Body of pancreas (tissue), 4 donors: ENCODE data around the gene PISD. TPM values are rescaled to one million over a fixed set of nuclear protein-coding genes. Genes with fewer than 3 reads are reported as not detected.

ENCODE experiments used
- ATAC-seq: fragments of 150-250 bp; one replicate; pipeline ENCODE4 v1.9.1; 2016
- DNase-seq, 4 donors: peaks; one replicate each; pipeline ENCODE4 v3.0.0-alpha.2; 2019
- H3K27ac ChIP-seq, 4 donors: fragments of 200-600 bp; sonication (generic); 1 replicate in 3 of 4; 2 replicates in 1 of 4; pipeline versions ENCODE4 v1.5.1 to v1.6.1; 2016 to 2019; ENCODE audit warnings: mild to moderate bottlenecking in 1 of 4, mixed read lengths in 1 of 4, moderate library complexity in 1 of 4
- H3K27me3 ChIP-seq, 2 donors: fragments of 200-600 bp; sonication (generic); one replicate each; pipeline ENCODE4 v1.6.0; 2016; ENCODE audit warnings: mild to moderate bottlenecking in 1 of 2
- H3K36me3 ChIP-seq, 2 donors: fragments of 200-600 bp; sonication (generic); replicated peaks in 1 of 2; 2 replicates each; pipeline ENCODE4 v1.5.1; 2016; ENCODE audit warnings: low read depth in 2 of 2; ENCODE audit not compliant: insufficient read depth in 1 of 2
- H3K4me1 ChIP-seq: fragments of 200-600 bp; sonication (generic); one replicate; pipeline ENCODE4 v1.6.0; 2016
- H3K4me3 ChIP-seq, 2 donors: fragments of 200-600 bp; sonication (generic); 1 replicate in 1 of 2; 2 replicates in 1 of 2; pipeline ENCODE4 v1.5.1; 2016 to 2019
- H3K9me3 ChIP-seq, 3 donors: fragments of 200-600 bp; sonication (generic); 1 replicate in 2 of 3; 2 replicates in 1 of 3; pipeline ENCODE4 v1.5.1; 2016
- POLR2A ChIP-seq, 3 donors: fragments of 450-650 bp; IDR thresholded peaks; one replicate each; pipeline ENCODE4 v1.6.1; 2016; ENCODE audit warnings: antibody characterized with exemption in 3 of 3, mild to moderate bottlenecking in 2 of 3
- WGBS, 2 donors: methylation state at CpG; one replicate each; pipeline ENCODE4 v1.1.5; 2017; 5-methylcytosine and 5-hydroxymethylcytosine counted together
- intact Hi-C: fragments of 100-400 bp; cut with DNase I; formaldehyde crosslinking; loops from one replicate; pipeline ENCODE4 v1.15.1; 2023
- total RNA-seq, 2 donors: library from RNA; depleted of rRNA; stranded (reverse); fragments of >200 nt; gene quantifications; one replicate each; pipeline ENCODE4 v1.1.0, GENCODE V29; 2016
- TF ChIP-seq, protein P1 (sequence below), 7 experiments: fragments of 450-650 bp in 4 of 7; fragments of 200-600 bp in 3 of 7; sonication (generic) in 3 of 7; IDR thresholded peaks; one replicate each; pipeline ENCODE4 v1.5.1; 2016 to 2019; ENCODE audit warnings: antibody characterized with exemption in 7 of 7

Gene PISD
- total RNA-seq, 2 donors from 2014 or later: 22.3 to 31.3 TPM

DNA sequence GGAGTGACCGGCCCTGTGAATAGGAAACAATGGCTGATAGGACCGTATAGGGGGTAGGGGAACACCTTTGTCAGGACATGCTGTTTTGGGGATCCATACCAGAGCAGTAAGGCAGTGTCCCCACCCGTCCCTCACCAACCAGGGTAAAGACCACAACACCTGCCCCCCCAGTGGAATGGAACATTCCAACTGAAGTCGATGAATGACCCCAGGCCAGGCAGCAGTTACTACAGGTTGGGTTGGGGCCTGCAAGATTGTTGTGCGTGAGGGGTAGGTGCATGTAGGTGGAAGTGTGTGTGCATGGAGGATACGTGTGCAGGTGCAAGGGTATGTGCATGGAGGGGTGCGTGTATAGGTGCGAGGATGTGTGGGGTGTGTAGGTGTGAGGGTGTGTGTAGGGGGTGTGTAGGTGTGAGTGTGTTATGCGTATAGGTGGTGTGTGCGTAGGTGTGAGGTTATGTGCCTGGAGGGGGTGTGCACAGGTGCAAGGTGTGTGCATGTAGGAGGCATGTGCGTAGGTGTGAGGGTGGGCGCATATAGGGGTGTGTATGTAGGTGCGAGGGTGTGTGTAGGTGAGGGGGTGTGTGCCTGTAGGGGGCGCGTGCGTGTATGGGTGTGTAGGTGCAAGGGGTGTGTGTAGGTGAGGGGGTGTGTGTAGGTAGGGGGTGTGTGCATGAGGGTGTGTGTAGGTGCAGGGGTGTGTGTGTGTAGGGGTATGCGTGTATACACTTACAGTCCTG, 32.9 kb downstream of the PISD start:
- H3K4me3 ChIP-seq: no peak overlapping the region

DNA sequence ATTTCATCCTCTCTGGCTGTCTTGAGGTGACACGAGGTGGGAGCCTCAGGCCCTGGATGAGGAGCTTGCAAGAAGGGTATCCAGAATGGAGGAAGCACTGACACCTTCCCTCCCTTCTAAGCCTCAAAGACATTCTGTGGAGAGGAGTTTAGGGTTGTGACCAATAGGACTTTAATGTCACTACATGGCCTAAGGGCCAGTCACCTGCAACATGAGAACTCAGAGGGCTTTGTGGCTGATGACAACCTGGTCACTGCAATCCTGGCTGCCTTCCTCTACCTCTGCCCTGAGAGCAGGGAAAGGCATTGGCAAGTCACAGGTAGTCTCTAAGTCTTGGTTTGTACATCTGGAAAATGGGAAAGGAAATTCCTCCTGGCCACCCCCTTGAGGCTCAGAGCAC, 33.7 kb downstream of the PISD start:
- H3K27ac ChIP-seq: peak overlapping the region in 1 of 4 donors; percentile 53
- H3K27me3 ChIP-seq: no peaks in the 10 kb centered on the region
- H3K36me3 ChIP-seq: no peaks in the 10 kb centered on the region
- intact Hi-C loops: no loop called here
- H3K9me3 ChIP-seq: no peaks in the 10 kb centered on the region
- ATAC-seq (no peak), DNase-seq (no peak)
- WGBS, 2 donors: 94% methylated on average over 1 of the region's 1 CpG; no CpG with 5 or more reads in 1 of the 2 donors
- no peak overlapping the region for H3K4me3 ChIP-seq
- TF ChIP-seq, protein P1, sequence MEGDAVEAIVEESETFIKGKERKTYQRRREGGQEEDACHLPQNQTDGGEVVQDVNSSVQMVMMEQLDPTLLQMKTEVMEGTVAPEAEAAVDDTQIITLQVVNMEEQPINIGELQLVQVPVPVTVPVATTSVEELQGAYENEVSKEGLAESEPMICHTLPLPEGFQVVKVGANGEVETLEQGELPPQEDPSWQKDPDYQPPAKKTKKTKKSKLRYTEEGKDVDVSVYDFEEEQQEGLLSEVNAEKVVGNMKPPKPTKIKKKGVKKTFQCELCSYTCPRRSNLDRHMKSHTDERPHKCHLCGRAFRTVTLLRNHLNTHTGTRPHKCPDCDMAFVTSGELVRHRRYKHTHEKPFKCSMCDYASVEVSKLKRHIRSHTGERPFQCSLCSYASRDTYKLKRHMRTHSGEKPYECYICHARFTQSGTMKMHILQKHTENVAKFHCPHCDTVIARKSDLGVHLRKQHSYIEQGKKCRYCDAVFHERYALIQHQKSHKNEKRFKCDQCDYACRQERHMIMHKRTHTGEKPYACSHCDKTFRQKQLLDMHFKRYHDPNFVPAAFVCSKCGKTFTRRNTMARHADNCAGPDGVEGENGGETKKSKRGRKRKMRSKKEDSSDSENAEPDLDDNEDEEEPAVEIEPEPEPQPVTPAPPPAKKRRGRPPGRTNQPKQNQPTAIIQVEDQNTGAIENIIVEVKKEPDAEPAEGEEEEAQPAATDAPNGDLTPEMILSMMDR (IDR thresholded peaks at IDR 0.05): no peak
- no peak for TF ChIP-seq POLR2A (IDR thresholded peaks at IDR 0.05)
- peaks cover 66% of the 10 kb centered on the region for H3K4me1 ChIP-seq

More for the DNA sequence above, 32.9 kb downstream of the PISD start:
- peak overlapping the region in 1 of 4 donors; percentile 90 for H3K27ac ChIP-seq
- no peaks in the 10 kb centered on the region for H3K27me3 ChIP-seq
- no peak for DNase-seq
- no peak for ATAC-seq
- intact Hi-C loops: no loop called here
- H3K9me3 ChIP-seq: no peaks in the 10 kb centered on the region
- WGBS, 2 donors: 82 to 86% methylated on average over 17 of the region's 17 CpGs
- H3K36me3 ChIP-seq: no peaks in the 10 kb centered on the region
- H3K4me1 ChIP-seq: peaks cover 73% of the 10 kb centered on the region
- no peak for TF ChIP-seq POLR2A (IDR thresholded peaks at IDR 0.05)
- TF ChIP-seq, protein P1 (IDR thresholded peaks at IDR 0.05): no peak

DNA sequence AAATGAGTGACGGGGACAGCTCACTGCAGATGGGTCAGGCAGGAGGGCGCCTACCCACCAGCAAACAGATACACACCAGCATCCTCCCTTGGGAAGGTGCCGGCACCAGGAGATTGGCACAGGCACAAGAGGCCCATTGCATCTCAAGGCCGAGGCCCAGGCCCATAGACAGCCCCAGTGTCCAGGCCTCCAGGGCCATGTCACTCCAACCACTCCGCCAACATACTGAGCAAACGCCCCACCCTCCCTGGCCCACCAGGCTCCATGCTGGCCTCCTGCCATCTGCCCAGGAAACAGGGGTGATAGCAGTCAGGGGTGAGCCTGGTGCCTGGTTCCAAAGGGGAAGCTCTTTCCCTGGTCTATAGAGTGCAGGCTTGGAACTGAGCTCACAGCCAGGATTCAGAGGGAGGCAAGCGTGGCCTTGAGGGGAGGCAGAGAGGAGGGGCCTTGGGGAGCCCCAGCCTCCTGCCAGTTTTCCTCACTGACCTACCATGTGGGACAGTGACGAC, 34.7 kb downstream of the PISD start:
- H3K4me3 ChIP-seq: no peak overlapping the region
- H3K27me3 ChIP-seq: no peaks in the 10 kb centered on the region
- no peaks in the 10 kb centered on the region for H3K9me3 ChIP-seq
- intact Hi-C loops: no loop called here
- peaks cover 66% of the 10 kb centered on the region for H3K4me1 ChIP-seq
- no peaks in the 10 kb centered on the region for H3K36me3 ChIP-seq
- TF ChIP-seq, protein P1 (IDR thresholded peaks at IDR 0.05): no peak
- no peak for TF ChIP-seq POLR2A (IDR thresholded peaks at IDR 0.05)
- ATAC-seq (no peak), DNase-seq (peak in 2 of 4 donors; percentile 29 to 33)
- H3K27ac ChIP-seq: peak overlapping the region in 3 of 4 donors; percentile 1 to 53 (median 36)
- WGBS, 2 donors: 56 to 60% methylated on average over 4 to 8 of the region's 8 CpGs

DNA sequence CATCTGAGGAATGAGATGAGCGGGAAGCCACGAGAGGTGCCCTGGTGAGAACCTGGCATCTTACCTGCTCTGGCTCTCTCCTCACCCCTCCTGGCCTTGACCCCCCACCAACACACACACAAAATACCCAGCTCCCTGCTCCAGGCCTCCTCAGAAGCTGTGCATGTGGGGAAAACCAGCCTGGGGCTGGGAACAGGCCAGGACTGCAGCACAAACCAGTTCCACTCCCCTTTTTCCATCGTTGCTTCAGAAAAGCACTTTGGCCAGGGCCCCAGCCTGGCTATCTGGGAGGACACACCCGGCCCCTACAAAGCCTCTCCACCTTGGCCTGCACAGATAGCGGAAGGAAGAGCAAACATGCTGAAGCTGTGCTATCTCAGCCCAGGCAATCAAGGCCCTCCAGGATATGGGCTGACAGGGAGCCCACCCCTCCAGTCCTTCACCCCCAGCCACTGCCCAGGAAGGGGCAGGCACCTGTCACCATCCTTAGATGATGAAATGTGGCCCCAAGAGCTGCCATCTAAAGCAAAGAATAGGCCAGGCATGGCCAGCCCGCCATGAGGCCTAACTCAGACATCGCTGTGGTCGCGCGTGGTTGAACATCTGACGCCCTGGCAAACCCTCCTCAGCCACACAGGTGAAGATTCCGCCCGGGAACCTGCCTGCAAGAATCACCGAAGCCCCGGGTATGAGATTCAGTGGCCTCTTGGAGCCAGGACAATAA, 35.4 kb downstream of the PISD start:
- ATAC-seq: no peak
- no peak overlapping the region for H3K4me3 ChIP-seq
- TF ChIP-seq, protein P1 (IDR thresholded peaks at IDR 0.05): no peak
- TF ChIP-seq POLR2A (IDR thresholded peaks at IDR 0.05): no peak

More for the DNA sequence above, 35.4 kb downstream of the PISD start:
- 39 to 65% methylated on average over 3 to 15 of the region's 15 CpGs for WGBS, 2 donors
- intact Hi-C loops: no loop called here
- Histone ChIP-seq H3K27ac (peak overlapping the region in 3 of 4 donors; percentile 36 to 53 (median 37)), H3K27me3 (no peaks in the 10 kb centered on the region), H3K4me1 (peaks cover 63% of the 10 kb centered on the region), H3K9me3 (no peaks in the 10 kb centered on the region), H3K36me3 (no peaks in the 10 kb centered on the region)
- peak in 1 of 4 donors; percentile 34 for DNase-seq
